Loucy (cell line): ENCODE measurements around the gene NME1.

Source experiments
- CTCF ChIP-seq: fragments of 200-600 bp; sonication (generic); conservative IDR thresholded peaks from 2 replicates; pipeline ENCODE4 v1.5.1; 2014; ENCODE audit warnings: mild to moderate bottlenecking, antibody characterized with exemption, low read length
- EZH2phosphoT487 ChIP-seq: fragments of 200-600 bp; IDR thresholded peaks from 2 replicates; pipeline ENCODE4 v1.6.1; 2018; ENCODE audit warnings: antibody characterized with exemption, mild to moderate bottlenecking, moderate library complexity, borderline replicate concordance

DNA sequence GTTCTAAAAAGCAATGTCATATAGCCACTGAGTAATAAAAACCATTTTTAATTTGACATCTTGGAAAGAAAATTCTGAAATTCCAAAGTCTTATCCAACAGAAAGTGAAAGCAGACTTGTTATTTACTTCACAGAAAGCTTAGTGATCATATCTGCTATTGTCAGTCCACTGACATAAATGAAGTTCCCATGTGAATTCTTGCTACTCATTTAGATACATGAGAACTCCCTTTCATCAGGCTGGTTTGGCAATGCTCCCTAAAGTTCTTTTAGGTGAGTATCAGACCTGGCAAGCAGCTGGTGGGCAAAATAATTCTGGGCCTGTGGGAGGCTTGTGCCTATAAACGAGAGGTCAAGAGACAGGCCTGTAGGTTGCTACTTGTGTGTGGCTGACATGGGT, 36.3 kb downstream of the NME1 start:
- no peak for TF ChIP-seq EZH2phosphoT487
- no peak for TF ChIP-seq CTCF
